GM18526 (cell line): ENCODE measurements around the gene FBXO27.

ENCODE experiments used
- POLR2A ChIP-seq: IDR thresholded peaks from 3 replicates; pipeline ENCODE4 v1.6.1; 2011; ENCODE audit not compliant: insufficient read length; ENCODE audit errors: extremely low read depth

Gene FBXO27

DNA sequence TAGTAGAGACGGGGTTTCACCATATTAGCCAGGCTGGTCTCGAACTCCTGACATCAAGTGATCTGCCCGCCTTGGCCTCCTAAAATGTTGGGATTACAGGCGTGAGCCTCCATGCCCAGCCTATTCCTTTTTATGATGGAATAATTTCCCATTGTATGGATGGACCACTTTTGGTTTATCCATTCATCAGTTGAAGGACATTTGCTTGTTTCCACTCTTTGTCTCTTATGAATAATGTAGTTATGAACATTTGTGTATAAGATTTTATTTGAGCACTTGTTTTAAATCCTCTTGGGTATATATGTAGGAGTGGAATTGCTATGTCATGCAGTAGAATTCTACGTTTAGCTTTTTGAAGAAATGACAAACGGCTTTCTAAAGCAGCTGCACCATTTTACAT lies 23.3 kb downstream of the FBXO27 start:
- TF ChIP-seq POLR2A = no peak

DNA sequence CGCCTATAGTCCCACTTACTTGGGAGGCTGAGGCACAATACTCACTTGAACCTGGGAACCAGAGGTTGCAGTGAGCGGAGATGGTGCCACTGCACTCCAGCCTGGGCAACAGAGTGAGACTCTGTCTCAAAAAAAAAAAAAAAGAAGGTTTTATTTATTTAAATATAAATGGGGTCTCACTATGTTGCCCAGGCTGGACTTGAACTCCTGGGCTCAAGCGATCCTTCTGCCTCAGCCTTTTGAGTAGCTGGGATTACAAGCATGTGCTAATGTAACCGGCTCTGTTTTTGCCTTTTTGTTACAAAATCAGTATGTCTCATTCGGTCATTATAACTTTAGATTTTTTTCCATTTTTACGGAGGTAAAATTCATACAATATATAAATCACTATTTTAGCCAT lies 24.2 kb downstream of the FBXO27 start:
- no peak for TF ChIP-seq POLR2A

DNA sequence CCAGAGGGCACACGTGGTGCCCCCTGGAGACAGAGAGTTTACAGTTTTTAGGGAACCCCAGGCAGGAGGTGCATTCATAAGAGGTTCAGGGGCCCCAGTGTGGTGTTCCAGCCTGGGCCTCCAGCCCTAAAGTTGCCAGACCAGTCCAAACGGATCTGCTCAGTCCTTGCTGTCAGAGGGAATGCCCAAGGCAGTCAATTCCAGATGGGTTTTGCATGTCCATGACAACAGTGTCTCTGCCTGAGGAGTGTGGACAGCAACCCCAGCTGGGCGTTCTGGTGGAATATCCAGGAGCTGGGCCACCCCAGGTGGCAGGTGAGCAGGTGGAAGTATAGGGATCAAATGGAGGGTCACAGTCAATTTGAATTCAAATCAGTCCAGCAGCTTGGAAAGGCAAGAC lies 25.3 kb downstream of the FBXO27 start:
- TF ChIP-seq POLR2A = no peak

DNA sequence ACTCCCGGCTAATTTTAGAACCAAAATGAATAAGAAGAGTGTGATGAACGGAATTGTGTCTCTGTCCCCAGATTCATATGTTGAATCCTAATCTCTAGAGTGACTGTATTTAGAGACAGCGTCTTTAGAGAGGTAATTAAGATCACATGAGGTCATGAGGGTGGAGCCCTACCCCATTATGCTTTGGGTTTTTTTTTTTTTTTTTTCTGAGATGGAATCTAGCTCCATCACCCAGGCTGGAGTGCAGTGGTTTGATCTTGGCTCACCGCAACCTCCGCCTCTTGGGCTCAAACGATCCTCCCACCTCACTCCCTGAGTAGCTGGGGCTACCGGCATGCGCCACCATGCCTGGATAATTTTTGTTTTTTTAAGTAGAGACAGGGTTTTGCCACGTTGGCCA lies 27.9 kb downstream of the FBXO27 start:
- TF ChIP-seq POLR2A = no peak

DNA sequence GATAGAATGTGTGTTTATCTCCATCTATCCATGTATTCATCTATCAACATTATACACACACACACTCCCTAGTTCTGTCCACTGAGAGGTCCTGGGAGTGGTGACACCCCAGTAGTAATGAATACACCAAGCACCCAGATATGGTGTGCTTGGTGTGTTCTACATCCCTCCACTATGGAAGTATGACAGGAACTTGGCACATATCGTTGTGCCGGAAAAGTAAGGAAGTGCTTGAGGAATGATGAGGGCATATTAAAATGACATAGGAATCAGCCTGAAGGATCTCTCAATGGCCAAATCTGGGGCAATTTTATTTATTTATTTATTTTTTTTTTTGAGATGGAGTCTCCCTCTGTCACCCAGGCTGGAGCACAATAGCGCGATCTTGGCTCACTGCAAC lies 28.6 kb downstream of the FBXO27 start:
- TF ChIP-seq POLR2A = no peak

DNA sequence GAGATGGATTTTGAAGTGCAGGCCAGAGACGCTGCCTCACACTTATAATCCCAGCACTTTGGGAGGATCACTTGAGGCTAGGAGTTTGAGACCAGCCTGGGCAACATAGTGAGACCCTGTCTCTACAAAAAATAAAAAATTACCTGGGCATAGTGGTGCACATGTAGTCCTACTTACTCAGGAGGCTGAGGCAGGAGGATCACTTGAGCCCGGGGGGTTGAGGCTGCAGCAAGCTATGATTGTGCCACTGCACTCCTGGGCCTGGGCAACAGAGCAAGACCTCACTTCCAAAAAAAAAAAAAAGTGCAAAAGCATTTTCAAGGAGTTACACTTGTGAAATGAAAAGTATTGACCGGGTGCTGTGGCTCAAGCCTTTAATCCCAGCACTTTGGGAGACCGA lies 29.2 kb downstream of the FBXO27 start:
- TF ChIP-seq POLR2A = no peak

GRCh38 chr19:39001041-39001440 lies 31.3 kb downstream of the FBXO27 start:
- no peak for TF ChIP-seq POLR2A

DNA sequence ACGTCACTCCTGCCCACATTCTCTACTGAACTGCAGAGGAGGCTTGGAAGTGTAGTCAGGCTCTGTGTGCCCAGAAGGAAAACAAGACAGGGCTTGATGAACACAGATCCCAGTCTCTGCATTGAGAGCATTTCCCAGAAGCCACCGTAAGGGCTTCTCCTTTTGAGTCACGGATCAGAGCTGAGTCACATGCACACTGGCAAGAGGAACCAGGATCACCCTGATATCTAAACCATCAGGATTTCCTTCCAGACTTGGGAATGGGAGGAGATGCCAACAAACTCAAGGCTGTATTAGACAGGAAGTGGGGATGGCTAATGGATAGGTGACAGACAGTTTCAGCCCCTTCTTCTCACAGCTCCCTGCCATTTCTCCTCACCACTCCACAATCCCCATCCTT lies 39.1 kb downstream of the FBXO27 start:
- no peak for TF ChIP-seq POLR2A

DNA sequence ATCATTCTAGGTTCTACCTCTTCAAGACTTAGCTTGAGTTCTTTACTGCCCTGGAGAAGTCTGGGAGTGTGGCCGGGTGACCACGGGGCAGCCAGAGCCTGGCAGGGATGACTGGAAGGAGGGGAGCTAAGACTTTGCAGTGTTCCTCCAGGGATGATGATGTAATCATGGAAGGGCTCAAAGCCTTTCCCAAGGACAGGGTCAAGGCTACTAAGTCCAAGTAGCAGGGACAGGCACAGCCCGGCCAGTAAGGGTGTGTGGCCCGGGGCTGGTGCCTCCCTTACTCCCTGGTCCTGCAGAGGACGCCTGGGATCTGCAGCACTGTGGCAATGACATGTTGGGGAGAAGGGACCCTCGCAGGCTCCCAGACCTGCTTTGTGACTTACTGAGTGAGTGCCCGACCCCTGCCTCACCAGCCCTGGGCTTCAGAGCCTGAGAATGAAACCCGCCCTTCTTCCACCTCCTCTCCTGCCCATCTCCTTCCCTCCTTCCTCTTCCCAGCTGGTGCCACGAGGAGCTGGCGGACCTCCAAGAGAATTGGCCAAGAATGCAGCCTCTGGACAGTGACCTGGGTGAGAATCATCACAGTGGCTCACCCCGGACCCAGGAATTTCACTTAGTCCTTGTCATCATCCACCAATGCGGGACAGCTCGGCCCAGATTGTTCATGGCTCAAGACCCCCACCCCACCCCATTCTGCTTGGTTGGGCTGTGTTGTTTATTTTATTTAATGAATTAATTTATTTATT lies 41.2 kb downstream of the FBXO27 start:
- TF ChIP-seq POLR2A = no peak

GRCh38 chr19:38989066-38989605 lies 43.2 kb downstream of the FBXO27 start:
- no peak for TF ChIP-seq POLR2A

DNA sequence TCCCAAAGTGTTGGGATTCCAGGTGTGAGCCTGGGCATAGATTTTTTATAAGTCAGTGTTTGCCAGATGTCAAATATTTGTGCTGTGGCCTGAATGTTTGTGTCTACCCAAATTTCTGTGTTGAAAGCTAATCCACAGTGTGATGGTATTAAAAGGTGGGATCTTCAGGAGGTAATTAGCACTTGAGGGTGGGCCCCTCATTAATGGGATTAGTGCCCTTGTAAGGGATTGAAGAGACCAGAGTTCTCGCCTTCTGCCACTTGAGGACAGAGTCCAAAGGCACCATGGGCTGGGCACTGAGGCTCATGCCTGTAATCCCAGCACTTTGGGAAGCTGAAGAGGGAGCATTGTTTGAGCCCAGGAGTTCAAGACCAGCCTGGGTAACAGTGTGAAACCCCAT lies 47.1 kb downstream of the FBXO27 start:
- TF ChIP-seq POLR2A = no peak

- no peak for TF ChIP-seq POLR2A
These were observed 51.6 kb downstream of the FBXO27 start for GRCh38 chr19:38980583-38981374.

DNA sequence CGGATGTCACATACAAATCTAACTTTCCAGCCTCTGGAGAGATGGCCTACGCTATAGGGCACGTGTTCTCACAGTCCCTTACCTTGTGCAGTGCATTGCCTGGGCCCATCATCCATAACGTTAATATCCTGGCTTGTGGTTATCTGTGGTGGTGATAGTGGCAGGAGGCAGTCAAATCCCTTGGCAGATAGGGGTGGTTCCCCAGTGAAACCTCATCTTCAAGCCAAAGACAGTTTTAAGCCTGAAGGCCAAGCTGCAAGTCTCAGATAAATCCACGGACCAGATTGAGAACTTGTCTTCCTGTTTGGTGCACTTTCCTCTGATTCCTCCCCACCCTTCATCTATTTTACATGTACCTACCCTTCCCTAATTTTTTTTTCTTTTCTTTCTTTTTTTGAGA lies 52.5 kb downstream of the FBXO27 start:
- TF ChIP-seq POLR2A = no peak

DNA sequence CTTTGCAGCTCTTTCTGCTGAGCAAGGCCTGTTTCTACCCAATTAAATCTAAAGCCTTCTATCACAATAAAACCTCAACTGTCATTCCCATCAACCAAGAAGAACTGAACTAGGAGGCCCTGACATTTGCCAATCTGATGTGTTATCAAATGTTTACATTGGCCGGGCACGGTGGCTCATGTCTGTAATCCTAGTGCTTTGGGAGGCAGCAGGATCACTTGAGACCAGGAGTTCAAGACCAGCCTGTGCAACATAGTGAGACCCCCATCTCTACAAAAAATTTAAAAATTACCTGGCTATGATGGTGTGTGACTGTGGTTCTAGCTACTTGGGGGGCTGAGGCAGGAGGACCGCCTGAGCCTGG lies 54.0 kb downstream of the FBXO27 start:
- no peak for TF ChIP-seq POLR2A

- TF ChIP-seq POLR2A = no peak
These were observed 54.7 kb downstream of the FBXO27 start for GRCh38 chr19:38977445-38978325.
